SH-SY5Y (cell line): ENCODE results near the gene PYGO2.

Experiments
- GATA2 ChIP-seq: IDR thresholded peaks from 2 replicates; pipeline ENCODE4 v1.6.1; 2011; ENCODE audit warnings: mild to moderate bottlenecking, low read depth, low read length
- GATA3 ChIP-seq: IDR thresholded peaks from 2 replicates; pipeline ENCODE4 v1.6.1; 2011; ENCODE audit warnings: low read depth, mild to moderate bottlenecking, low read length, moderate library complexity

DNA sequence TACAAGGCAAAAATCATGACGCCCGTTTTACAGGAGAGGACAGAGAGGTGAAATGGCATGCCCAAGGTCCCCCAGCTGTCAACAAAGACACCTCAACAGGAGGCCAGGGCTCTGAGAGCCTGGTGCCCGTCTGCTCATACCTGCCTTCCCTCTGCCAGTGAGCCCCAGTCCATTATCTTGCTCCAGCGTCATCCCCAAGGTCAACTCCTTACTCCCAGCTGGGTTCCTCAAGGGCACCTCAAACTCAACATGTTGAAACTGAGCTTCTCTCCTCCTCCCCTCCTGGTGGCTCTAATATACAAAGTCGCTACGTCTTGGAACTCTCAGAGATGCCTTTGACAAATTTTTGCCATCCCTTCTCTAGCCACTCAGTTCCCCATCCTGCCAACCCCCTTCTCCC lies 8.9 kb downstream of the PYGO2 start:
- TF ChIP-seq GATA2 (no peak), GATA3 (no peak)
